Endothelial cell of umbilical vein (primary cell): ENCODE measurements around the gene UBE4B.

Experiments
- EZH2 ChIP-seq: IDR thresholded peaks from 2 replicates; pipeline ENCODE4 v1.6.1; 2012; ENCODE audit warnings: borderline replicate concordance, low read depth, mild to moderate bottlenecking, moderate library complexity, low read length, inconsistent platforms; ENCODE audit not compliant: severe bottlenecking
- FOS ChIP-seq: IDR thresholded peaks from 2 replicates; pipeline ENCODE4 v1.6.1; 2011; ENCODE audit warnings: mild to moderate bottlenecking, low read length, moderate library complexity, borderline replicate concordance; ENCODE audit not compliant: insufficient read depth
- JUN ChIP-seq: IDR thresholded peaks from 2 replicates; pipeline ENCODE4 v1.6.1; 2011; ENCODE audit warnings: borderline replicate concordance, low read depth; ENCODE audit not compliant: insufficient read length, insufficient read depth
- POLR2A ChIP-seq: IDR thresholded peaks from 2 replicates; pipeline ENCODE4 v1.6.1; 2012; ENCODE audit warnings: low read depth, mild to moderate bottlenecking, control low read depth, low read length
- POLR2AphosphoS5 ChIP-seq: IDR thresholded peaks from 2 replicates; pipeline ENCODE4 v1.6.1; 2012; ENCODE audit warnings: low read depth, mild to moderate bottlenecking, control low read depth, low read length, moderate library complexity; ENCODE audit not compliant: insufficient read depth
- TF ChIP-seq, protein P1 (sequence below), 2 donors: IDR thresholded peaks; 1 replicate in 1 of 2; 2 replicates in 1 of 2; pipeline ENCODE4 v1.5.1; 2011; ENCODE audit warnings: low read length in 2 of 2, mild to moderate bottlenecking in 2 of 2, moderate library complexity in 2 of 2, control low read depth in 1 of 2, inconsistent platforms in 1 of 2, low read depth in 1 of 2; ENCODE audit not compliant: insufficient read depth in 1 of 2; ENCODE audit errors: extremely low read depth in 1 of 2

- TF ChIP-seq JUN (no peak), POLR2AphosphoS5 (no peak), FOS (no peak), POLR2A (no peak), EZH2 (no peak)
- TF ChIP-seq, protein P1, sequence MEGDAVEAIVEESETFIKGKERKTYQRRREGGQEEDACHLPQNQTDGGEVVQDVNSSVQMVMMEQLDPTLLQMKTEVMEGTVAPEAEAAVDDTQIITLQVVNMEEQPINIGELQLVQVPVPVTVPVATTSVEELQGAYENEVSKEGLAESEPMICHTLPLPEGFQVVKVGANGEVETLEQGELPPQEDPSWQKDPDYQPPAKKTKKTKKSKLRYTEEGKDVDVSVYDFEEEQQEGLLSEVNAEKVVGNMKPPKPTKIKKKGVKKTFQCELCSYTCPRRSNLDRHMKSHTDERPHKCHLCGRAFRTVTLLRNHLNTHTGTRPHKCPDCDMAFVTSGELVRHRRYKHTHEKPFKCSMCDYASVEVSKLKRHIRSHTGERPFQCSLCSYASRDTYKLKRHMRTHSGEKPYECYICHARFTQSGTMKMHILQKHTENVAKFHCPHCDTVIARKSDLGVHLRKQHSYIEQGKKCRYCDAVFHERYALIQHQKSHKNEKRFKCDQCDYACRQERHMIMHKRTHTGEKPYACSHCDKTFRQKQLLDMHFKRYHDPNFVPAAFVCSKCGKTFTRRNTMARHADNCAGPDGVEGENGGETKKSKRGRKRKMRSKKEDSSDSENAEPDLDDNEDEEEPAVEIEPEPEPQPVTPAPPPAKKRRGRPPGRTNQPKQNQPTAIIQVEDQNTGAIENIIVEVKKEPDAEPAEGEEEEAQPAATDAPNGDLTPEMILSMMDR (IDR thresholded peaks at IDR 0.05; ENCODE audit: extremely low read depth in 1 of 2, insufficient read depth in 1 of 2, low read depth in 1 of 2, low read length in 2 of 2): no peak
Observed at GRCh38 chr1:10196976-10197375, 164.2 kb downstream of the UBE4B start.
